ENCODE results near the gene DESI2. TPM values are rescaled to one million over a fixed set of nuclear protein-coding genes. Genes with fewer than 3 reads are reported as not detected.

Gene DESI2
- total RNA-seq, 2 experiments from 2014 or later = 40.6 to 57.5 TPM

- H3K36me3 ChIP-seq (ENCODE audit: insufficient read depth, low read length) = no peaks in the 10 kb centered on the region
- H3K9me2 ChIP-seq (ENCODE audit: insufficient read depth, low read length) = no peaks in the 10 kb centered on the region
- POLR2A ChIA-PET = no interaction called here
- intact Hi-C loops (cut with micrococcal nuclease; ENCODE audit: unreplicated experiment) = no loop called here
- BruUV-seq (replicated peaks) = no TSS peak
- no peak for DNase-seq (ENCODE audit: low spot score)
- no peaks in the 10 kb centered on the region for H3K9me3 ChIP-seq (ENCODE audit: low read length)
- H3K4me1 ChIP-seq (ENCODE audit: insufficient read depth, low read length, poor library complexity, severe bottlenecking) = no peaks in the 10 kb centered on the region
- TF ChIP-seq EZH2phosphoT487 (IDR thresholded peaks at IDR 0.05; ENCODE audit: borderline replicate concordance, low read depth, low read length) (no peak), CTCF (conservative IDR thresholded peaks at IDR 0.05; ENCODE audit: low read length) (no peak)
- H3K79me2 ChIP-seq (ENCODE audit: insufficient read depth, low read depth, low read length) = no peaks in the 10 kb centered on the region
- no peak overlapping the region for H3K27ac ChIP-seq (ENCODE audit: low read depth, low read length, poor library complexity, severe bottlenecking)
- no peak overlapping the region for H2AFZ ChIP-seq (ENCODE audit: low read length)
- H3K4me3 ChIP-seq (ENCODE audit: low read depth, low read length, poor library complexity, severe bottlenecking) = no peak overlapping the region
- no peak overlapping the region for H3K4me2 ChIP-seq (ENCODE audit: low read length)
- CTCF ChIA-PET (ENCODE audit: unreplicated experiment) = no interaction called here
- H4K20me1 ChIP-seq (ENCODE audit: insufficient read depth, low read length) = no peaks in the 10 kb centered on the region
These were observed 37.6 kb upstream of the DESI2 start for GRCh38 chr1:244615301-244615700.

GRCh38 chr1:244626709-244627108 lies 26.2 kb upstream of the DESI2 start:
- DNase-seq (ENCODE audit: low spot score) = no peak
- no TSS peak for BruUV-seq (replicated peaks)
- Histone ChIP-seq H3K4me2 (ENCODE audit: low read length) (no peak overlapping the region), H3K36me3 (ENCODE audit: insufficient read depth, low read length) (no peaks in the 10 kb centered on the region), H3K9me2 (ENCODE audit: insufficient read depth, low read length) (no peaks in the 10 kb centered on the region), H3K79me2 (ENCODE audit: insufficient read depth, low read depth, low read length) (no peaks in the 10 kb centered on the region), H3K9me3 (ENCODE audit: low read length) (no peaks in the 10 kb centered on the region), H2AFZ (ENCODE audit: low read length) (no peak overlapping the region), H3K4me3 (ENCODE audit: low read depth, low read length, poor library complexity, severe bottlenecking) (no peak overlapping the region), H3K4me1 (ENCODE audit: insufficient read depth, low read length, poor library complexity, severe bottlenecking) (no peaks in the 10 kb centered on the region), H4K20me1 (ENCODE audit: insufficient read depth, low read length) (no peaks in the 10 kb centered on the region), H3K27ac (ENCODE audit: low read depth, low read length, poor library complexity, severe bottlenecking) (no peak overlapping the region)
- intact Hi-C loops (cut with micrococcal nuclease; ENCODE audit: unreplicated experiment) = no loop called here
- ChIA-PET POLR2A (interaction anchor here (0.7 to 2.3 kb wide), 3 partner anchors 13 to 97 kb away, joined by 3 to 10 read pairs (median 7); no protein-coding TSS in a partner anchor), CTCF (ENCODE audit: unreplicated experiment) (no interaction called here)
- no peak for TF ChIP-seq CTCF (conservative IDR thresholded peaks at IDR 0.05; ENCODE audit: low read length)
- no peak for TF ChIP-seq EZH2phosphoT487 (IDR thresholded peaks at IDR 0.05; ENCODE audit: borderline replicate concordance, low read depth, low read length)

- Histone ChIP-seq H3K79me2 (ENCODE audit: insufficient read depth, low read depth, low read length) (no peaks in the 10 kb centered on the region), H3K36me3 (ENCODE audit: insufficient read depth, low read length) (no peaks in the 10 kb centered on the region), H3K9me2 (ENCODE audit: insufficient read depth, low read length) (no peaks in the 10 kb centered on the region), H2AFZ (ENCODE audit: low read length) (no peak overlapping the region), H3K4me2 (ENCODE audit: low read length) (no peak overlapping the region), H3K4me1 (ENCODE audit: insufficient read depth, low read length, poor library complexity, severe bottlenecking) (no peaks in the 10 kb centered on the region), H4K20me1 (ENCODE audit: insufficient read depth, low read length) (no peaks in the 10 kb centered on the region), H3K9me3 (ENCODE audit: low read length) (no peaks in the 10 kb centered on the region), H3K4me3 (ENCODE audit: low read depth, low read length, poor library complexity, severe bottlenecking) (no peak overlapping the region), H3K27ac (ENCODE audit: low read depth, low read length, poor library complexity, severe bottlenecking) (no peak overlapping the region)
- intact Hi-C loops (cut with micrococcal nuclease; ENCODE audit: unreplicated experiment) = no loop called here
- BruUV-seq (replicated peaks) = no TSS peak
- DNase-seq (ENCODE audit: low spot score) = no peak
- TF ChIP-seq EZH2phosphoT487 (IDR thresholded peaks at IDR 0.05; ENCODE audit: borderline replicate concordance, low read depth, low read length) (no peak), CTCF (conservative IDR thresholded peaks at IDR 0.05; ENCODE audit: low read length) (no peak)
- ChIA-PET POLR2A (interaction anchor here (0.6 to 1.0 kb wide), 3 partner anchors 10 to 1344 kb away, joined by 3 to 11 read pairs (median 6); no protein-coding TSS in a partner anchor), CTCF (ENCODE audit: unreplicated experiment) (no interaction called here)
These were observed 24.1 kb upstream of the DESI2 start for GRCh38 chr1:244628789-244629188.
